Tibial nerve (tissue), 3 donors: ENCODE results near the gene CLCN1.

Experiments used
- POLR2A ChIP-seq, 2 donors: fragments of 450-650 bp; IDR thresholded peaks; one replicate each; pipeline ENCODE4 v1.6.1; 2017; ENCODE audit warnings: antibody characterized with exemption in 2 of 2, mild to moderate bottlenecking in 2 of 2, moderate library complexity in 2 of 2
- TF ChIP-seq, protein P1 (sequence below), 5 experiments: fragments of 200-600 bp in 3 of 5; fragments of 450-650 bp in 2 of 5; sonication (generic) in 3 of 5; IDR thresholded peaks; one replicate each; pipeline ENCODE4 v1.5.1; 2016 to 2019; ENCODE audit warnings: antibody characterized with exemption in 5 of 5, mild to moderate bottlenecking in 3 of 5, moderate library complexity in 2 of 5

DNA sequence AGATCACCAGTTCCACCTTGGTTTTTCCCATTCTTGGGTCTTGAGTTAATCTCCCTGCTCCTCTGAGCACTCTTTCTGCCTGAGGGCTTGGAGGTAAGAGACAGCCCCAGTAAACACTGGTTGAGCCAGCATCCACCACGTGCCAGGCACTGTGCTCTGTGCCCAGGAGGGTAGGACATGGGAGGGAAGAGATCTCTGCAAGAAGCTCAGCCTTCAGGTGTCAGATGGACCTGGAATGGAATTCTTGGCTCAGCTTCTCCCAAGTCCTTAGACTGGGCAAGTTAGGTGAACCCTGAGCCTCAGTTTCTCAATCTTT, 67.7 kb downstream of the CLCN1 start:
- TF ChIP-seq, protein P1, sequence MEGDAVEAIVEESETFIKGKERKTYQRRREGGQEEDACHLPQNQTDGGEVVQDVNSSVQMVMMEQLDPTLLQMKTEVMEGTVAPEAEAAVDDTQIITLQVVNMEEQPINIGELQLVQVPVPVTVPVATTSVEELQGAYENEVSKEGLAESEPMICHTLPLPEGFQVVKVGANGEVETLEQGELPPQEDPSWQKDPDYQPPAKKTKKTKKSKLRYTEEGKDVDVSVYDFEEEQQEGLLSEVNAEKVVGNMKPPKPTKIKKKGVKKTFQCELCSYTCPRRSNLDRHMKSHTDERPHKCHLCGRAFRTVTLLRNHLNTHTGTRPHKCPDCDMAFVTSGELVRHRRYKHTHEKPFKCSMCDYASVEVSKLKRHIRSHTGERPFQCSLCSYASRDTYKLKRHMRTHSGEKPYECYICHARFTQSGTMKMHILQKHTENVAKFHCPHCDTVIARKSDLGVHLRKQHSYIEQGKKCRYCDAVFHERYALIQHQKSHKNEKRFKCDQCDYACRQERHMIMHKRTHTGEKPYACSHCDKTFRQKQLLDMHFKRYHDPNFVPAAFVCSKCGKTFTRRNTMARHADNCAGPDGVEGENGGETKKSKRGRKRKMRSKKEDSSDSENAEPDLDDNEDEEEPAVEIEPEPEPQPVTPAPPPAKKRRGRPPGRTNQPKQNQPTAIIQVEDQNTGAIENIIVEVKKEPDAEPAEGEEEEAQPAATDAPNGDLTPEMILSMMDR (IDR thresholded peaks at IDR 0.05), result no peak
- no peak for TF ChIP-seq POLR2A (IDR thresholded peaks at IDR 0.05)
